Measurements from ENCODE around the gene SULT1E1.

GRCh38 chr4:69896530-69897116 lies 36.7 kb upstream of the SULT1E1 start:
- TF ChIP-seq CTCF (IDR thresholded peaks at IDR 0.05): peak; percentile 15 to 50 (median 45)
- TF ChIP-seq POLR2AphosphoS5 (IDR thresholded peaks at IDR 0.05): no peak

All from transverse colon (tissue), 4 donors.